Measurements from ENCODE around the gene CTNNA2. TPM values are rescaled to one million over a fixed set of nuclear protein-coding genes. Genes with fewer than 3 reads are reported as not detected.
"Not testable (repeated sequence)": the region's sequence is repeated elsewhere in the genome, so short reads cannot be mapped to it uniquely, and the experiment has no call there.

The CTNNA2 gene
- total RNA-seq, 6 donors from 2014 or later = not detected

DNA sequence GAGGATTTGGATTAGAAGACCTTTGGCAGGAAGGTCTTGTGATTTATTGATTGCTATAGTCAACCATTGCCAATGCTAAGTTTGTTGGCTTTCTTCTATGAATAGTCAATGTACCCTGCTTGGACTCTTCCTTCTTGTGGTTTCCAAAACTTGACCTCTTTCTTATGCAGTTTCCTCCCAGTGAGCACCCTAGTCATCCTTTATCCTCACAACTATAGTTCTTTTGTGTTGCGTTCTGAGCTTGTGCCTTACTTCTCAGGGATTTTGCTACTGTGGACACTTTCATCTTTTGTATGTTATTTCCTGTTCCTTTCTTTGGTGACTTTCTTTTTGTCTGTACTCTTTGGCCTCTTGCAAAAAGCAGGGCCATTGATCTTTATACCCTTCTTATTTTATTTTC, 623.5 kb downstream of the CTNNA2 start:
- Histone ChIP-seq H3K27ac (no peak overlapping the region), H3K36me3 (no peaks in the 10 kb centered on the region), H3K9me3 (peaks cover 0 to 3% (median 0%) of the 10 kb centered on the region in 4 donors), H3K27me3 (no peaks in the 10 kb centered on the region), H3K4me1 (no peaks in the 10 kb centered on the region), H3K4me3 (no peak overlapping the region)
- no peak for TF ChIP-seq POLR2A (IDR thresholded peaks at IDR 0.05)
- TF ChIP-seq, protein P1, sequence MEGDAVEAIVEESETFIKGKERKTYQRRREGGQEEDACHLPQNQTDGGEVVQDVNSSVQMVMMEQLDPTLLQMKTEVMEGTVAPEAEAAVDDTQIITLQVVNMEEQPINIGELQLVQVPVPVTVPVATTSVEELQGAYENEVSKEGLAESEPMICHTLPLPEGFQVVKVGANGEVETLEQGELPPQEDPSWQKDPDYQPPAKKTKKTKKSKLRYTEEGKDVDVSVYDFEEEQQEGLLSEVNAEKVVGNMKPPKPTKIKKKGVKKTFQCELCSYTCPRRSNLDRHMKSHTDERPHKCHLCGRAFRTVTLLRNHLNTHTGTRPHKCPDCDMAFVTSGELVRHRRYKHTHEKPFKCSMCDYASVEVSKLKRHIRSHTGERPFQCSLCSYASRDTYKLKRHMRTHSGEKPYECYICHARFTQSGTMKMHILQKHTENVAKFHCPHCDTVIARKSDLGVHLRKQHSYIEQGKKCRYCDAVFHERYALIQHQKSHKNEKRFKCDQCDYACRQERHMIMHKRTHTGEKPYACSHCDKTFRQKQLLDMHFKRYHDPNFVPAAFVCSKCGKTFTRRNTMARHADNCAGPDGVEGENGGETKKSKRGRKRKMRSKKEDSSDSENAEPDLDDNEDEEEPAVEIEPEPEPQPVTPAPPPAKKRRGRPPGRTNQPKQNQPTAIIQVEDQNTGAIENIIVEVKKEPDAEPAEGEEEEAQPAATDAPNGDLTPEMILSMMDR (IDR thresholded peaks at IDR 0.05) = no peak
- TF ChIP-seq POLR2AphosphoS5 (IDR thresholded peaks at IDR 0.05) = no peak
- no peak for TF ChIP-seq EP300 (IDR thresholded peaks at IDR 0.05)
- 97 to 100% methylated on average over 1 of the region's 1 CpG for WGBS, 2 donors
- no peak for DNase-seq
- no peak for ATAC-seq (ENCODE audit: low FRiP score in 2 of 2)

DNA sequence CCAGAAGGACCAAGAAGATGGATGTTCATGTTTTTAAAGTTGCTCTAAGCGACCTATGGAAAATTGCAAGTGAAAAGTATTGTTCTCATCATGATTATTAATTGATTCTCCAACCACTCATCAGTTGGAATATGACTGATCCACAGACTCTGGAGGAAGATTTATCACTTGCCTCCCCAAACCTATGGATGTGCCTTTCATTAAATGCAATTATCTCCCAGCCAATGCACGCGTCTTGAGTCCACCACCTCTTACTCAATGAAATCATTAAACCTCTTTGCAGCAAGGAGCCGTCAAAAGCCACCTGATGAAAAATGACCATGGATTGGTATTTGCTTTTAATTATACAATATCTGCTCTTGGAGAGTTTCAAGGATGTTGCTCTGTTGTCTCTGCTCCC, 626.1 kb downstream of the CTNNA2 start:
- 76 to 86% methylated on average over 4 of the region's 4 CpGs for WGBS, 2 donors
- no peak overlapping the region for H3K4me3 ChIP-seq
- DNase-seq (no peak), ATAC-seq (ENCODE audit: low FRiP score in 2 of 2) (no peak)
- TF ChIP-seq POLR2AphosphoS5 (IDR thresholded peaks at IDR 0.05) (no peak), POLR2A (IDR thresholded peaks at IDR 0.05) (no peak), EP300 (IDR thresholded peaks at IDR 0.05) (no peak)
- TF ChIP-seq, protein P1 (IDR thresholded peaks at IDR 0.05) = no peak
- peaks cover 0 to 3% (median 0%) of the 10 kb centered on the region in 4 donors for H3K9me3 ChIP-seq
- no peak overlapping the region for H3K27ac ChIP-seq
- H3K36me3 ChIP-seq = no peaks in the 10 kb centered on the region
- no peaks in the 10 kb centered on the region for H3K4me1 ChIP-seq
- no peaks in the 10 kb centered on the region for H3K27me3 ChIP-seq

DNA sequence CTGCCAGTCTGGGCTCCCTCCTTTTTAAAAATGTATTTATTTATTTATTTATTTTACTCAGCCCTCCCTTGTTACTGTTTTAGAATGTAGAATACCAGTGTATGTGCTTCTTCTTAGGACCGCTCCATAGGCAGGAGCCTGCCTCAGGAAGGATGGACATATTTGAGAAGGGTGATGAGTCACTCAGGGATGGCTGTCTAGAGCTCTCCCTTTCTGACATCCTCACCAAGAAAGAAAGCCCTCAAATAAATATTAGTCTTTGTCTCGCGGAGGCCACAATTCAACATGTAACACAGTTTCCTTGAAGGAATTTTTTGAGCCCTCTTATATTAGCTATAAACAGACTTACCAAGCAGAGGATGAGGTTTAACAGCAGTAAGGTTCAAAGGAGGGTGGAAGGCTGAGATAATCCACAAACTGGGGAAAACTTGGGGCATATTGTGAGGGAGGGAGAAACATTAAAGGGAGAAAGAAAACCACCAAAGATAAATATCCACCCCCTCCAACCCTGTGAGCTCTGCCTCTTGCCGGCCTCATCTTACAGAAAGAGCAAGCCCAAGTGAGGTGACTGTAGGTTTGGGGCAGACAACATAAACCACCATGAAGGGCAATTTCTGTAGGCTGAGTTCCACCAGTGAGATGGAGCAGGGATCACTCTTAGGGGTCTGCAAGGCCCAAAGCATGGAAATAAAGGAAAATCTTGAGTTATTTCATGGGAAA, 628.3 kb downstream of the CTNNA2 start:
- no peak for ATAC-seq (ENCODE audit: low FRiP score in 2 of 2)
- H3K27me3 ChIP-seq = no peaks in the 10 kb centered on the region
- no peaks in the 10 kb centered on the region for H3K9me3 ChIP-seq
- TF ChIP-seq POLR2A (IDR thresholded peaks at IDR 0.05) (no peak), POLR2AphosphoS5 (IDR thresholded peaks at IDR 0.05) (no peak), EP300 (IDR thresholded peaks at IDR 0.05) (no peak)
- TF ChIP-seq, protein P1 (IDR thresholded peaks at IDR 0.05) = no peak
- no peaks in the 10 kb centered on the region for H3K4me1 ChIP-seq
- H3K27ac ChIP-seq = no peak overlapping the region
- 85 to 92% methylated on average over 4 of the region's 4 CpGs for WGBS, 2 donors
- DNase-seq = no peak
- H3K36me3 ChIP-seq = no peaks in the 10 kb centered on the region
- H3K4me3 ChIP-seq = no peak overlapping the region

DNA sequence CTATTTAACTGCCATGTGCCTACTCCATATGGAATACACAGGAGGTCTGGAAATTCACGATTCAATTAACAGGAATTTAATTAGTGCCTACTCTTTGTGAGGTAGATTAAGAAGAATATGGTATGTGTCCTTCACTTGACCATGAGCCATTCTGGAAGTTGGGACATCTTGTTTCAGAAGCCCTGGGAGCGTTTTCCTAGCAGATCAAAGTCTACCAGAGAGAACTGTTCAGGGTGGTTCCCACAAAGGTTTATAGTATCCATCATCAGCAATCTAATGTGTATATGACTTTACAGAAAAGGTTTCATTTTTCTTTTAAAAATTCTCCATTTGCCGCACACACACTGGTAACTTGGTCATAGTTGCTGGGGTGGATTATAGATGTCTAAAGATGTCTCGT, 632.6 kb downstream of the CTNNA2 start:
- no peak for ATAC-seq (ENCODE audit: low FRiP score in 2 of 2)
- Histone ChIP-seq H3K9me3 (no peaks in the 10 kb centered on the region), H3K4me1 (no peaks in the 10 kb centered on the region), H3K4me3 (no peak overlapping the region), H3K27me3 (no peaks in the 10 kb centered on the region), H3K27ac (no peak overlapping the region), H3K36me3 (no peaks in the 10 kb centered on the region)
- 92 to 95% methylated on average over 4 of the region's 4 CpGs for WGBS, 2 donors
- no peak for DNase-seq
- TF ChIP-seq POLR2A (IDR thresholded peaks at IDR 0.05) = no peak
- TF ChIP-seq POLR2AphosphoS5 (IDR thresholded peaks at IDR 0.05) = no peak
- TF ChIP-seq EP300 (IDR thresholded peaks at IDR 0.05) = no peak
- TF ChIP-seq, protein P1 (IDR thresholded peaks at IDR 0.05) = no peak

DNA sequence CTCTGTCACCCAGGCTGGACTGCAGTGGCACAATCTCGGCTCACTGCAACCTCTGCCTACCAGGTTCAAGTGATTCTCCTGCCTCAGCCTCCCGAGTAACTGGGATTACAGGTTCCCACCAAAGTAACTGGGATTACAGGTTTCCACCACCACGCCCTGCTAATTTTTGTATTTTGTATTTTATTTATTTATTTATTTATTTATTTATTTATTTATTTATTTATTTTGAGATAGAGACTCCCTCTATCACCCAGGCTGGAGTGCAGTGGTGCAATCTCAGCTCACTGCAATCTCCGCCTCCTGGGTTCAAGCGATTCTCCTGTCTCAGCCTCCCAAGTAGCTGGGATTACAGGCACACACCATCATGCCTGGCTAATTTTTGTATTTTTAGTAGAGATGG, 633.9 kb downstream of the CTNNA2 start:
- not testable (repeated sequence) for H3K27me3 ChIP-seq; DNase-seq; H3K27ac ChIP-seq; H3K9me3 ChIP-seq; H3K4me3 ChIP-seq; H3K4me1 ChIP-seq; ATAC-seq (ENCODE audit: low FRiP score in 2 of 2); H3K36me3 ChIP-seq
- WGBS, 2 donors = 91 to 95% methylated on average over 5 of the region's 5 CpGs
